Upper lobe of left lung (tissue), 6 donors: ENCODE data around the gene DPY19L2. TPM values are rescaled to one million over a fixed set of nuclear protein-coding genes. Genes with fewer than 3 reads are reported as not detected.
"Not testable (repeated sequence)": the region's sequence is repeated elsewhere in the genome, so short reads cannot be mapped to it uniquely, and the experiment has no call there.

Experiments
- ATAC-seq, 2 donors: fragments of 200-7000 bp; cut with Tn5 transposase; one replicate each; pipeline ENCODE4 v1.9.1; 2022; ENCODE audit warnings: mild to moderate bottlenecking in 2 of 2, moderate library complexity in 2 of 2; ENCODE audit not compliant: low FRiP score in 2 of 2
- DNase-seq, 2 donors: peaks; one replicate each; pipeline ENCODE4 v3.0.0-alpha.2; 2019 to 2020
- H3K27ac ChIP-seq, 4 donors: fragments of 200-600 bp; sonication (generic); one replicate each; pipeline ENCODE4 v1.5.1; 2016 to 2019
- H3K27me3 ChIP-seq, 4 donors: fragments of 200-600 bp; sonication (generic); one replicate each; pipeline ENCODE4 v1.5.1; 2017 to 2019
- H3K36me3 ChIP-seq, 4 donors: fragments of 200-600 bp; sonication (generic); one replicate each; pipeline ENCODE4 v1.5.1; 2016 to 2019
- H3K4me1 ChIP-seq, 4 donors: fragments of 200-600 bp; sonication (generic); one replicate each; pipeline ENCODE4 v1.5.1; 2018 to 2019
- H3K4me3 ChIP-seq, 4 donors: fragments of 200-600 bp; sonication (generic); one replicate each; pipeline ENCODE4 v1.5.1; 2017 to 2019; ENCODE audit warnings: mild to moderate bottlenecking in 2 of 4, moderate library complexity in 1 of 4
- H3K9me3 ChIP-seq, 4 donors: fragments of 200-600 bp; sonication (generic); one replicate each; pipeline ENCODE4 v1.5.1; 2018 to 2019
- CTCF ChIP-seq, 6 experiments: fragments of 450-650 bp in 4 of 6; fragments of 200-600 bp in 2 of 6; sonication (generic) in 2 of 6; IDR thresholded peaks; one replicate each; pipeline ENCODE4 v1.5.1; 2016 to 2019; ENCODE audit warnings: antibody characterized with exemption in 6 of 6
- EP300 ChIP-seq, 4 donors: sonication (generic); formaldehyde crosslinking; IDR thresholded peaks; one replicate each; pipeline ENCODE4 v1.5.1; 2017; ENCODE audit warnings: antibody characterized with exemption in 4 of 4, control low read depth in 2 of 4
- POLR2A ChIP-seq, 4 donors: fragments of 450-650 bp; IDR thresholded peaks; one replicate each; pipeline ENCODE4 v1.5.1; 2016 to 2017; ENCODE audit warnings: antibody characterized with exemption in 4 of 4, mild to moderate bottlenecking in 2 of 4
- POLR2AphosphoS5 ChIP-seq, 2 donors: sonication (generic); formaldehyde crosslinking; IDR thresholded peaks; one replicate each; pipeline ENCODE4 v1.5.1; 2017; ENCODE audit warnings: antibody characterized with exemption in 2 of 2
- WGBS, 2 donors: methylation state at CpG; one replicate each; pipeline ENCODE4 v1.1.5; 2017 to 2018; 5-methylcytosine and 5-hydroxymethylcytosine counted together
- total RNA-seq, 6 donors: library from RNA; depleted of rRNA in 4 of 6; stranded (reverse); fragments of >200 nt in 4 of 6; gene quantifications; one replicate each; pipeline versions ENCODE4 v1.1.0 to v1.2.1, GENCODE V29; 2016 to 2021
- donor health status: DM: no; HTN: no; CAD: no; lungs with moderate emphysema.
- donor health status: DM: no; HTN: yes; CAD: no; lungs with severe emphysema.

Gene DPY19L2
- total RNA-seq: 1 to 10 TPM in 5 of 6 donors, under 1 TPM in 1; 0.97 to 7.9 (median 2.7) TPM

DNA sequence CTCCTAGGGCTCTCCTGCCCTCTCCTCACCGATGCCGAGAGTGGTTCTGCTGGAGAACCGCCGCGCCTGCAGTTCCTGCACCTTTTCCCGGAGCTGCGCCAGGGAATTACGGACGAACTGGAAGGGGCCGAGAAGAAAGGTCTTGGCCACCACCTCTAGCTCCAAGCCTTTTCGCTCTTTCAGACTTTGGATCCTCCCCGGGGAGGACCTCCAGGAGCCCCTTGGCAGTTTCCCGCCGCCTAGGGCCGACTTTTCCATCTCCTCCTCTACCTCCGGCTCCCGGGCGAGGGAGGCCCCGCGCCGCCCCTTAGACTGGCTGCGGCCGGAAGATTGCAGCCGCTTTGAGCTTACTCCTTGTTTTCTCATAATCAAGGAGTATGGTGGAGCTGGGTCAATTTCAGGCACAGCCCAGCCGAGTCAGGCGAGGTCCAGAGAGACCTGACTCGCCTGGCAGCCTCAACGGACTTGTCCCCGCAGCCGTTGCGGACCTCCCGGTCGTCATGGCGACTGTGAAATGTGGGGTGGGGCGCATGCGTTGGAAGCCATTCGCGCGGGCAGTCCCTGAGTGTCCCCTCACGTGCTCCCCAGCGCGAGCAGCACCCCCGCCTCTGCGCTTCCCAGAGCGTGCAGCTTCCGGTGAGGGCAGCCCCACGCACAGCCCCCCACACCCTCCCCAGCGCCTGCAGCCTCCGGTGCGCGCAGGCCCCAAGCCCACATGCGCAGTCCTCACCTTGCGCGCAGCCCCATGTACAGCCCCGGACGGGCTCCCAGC lies at the start of gene DPY19L2:
Gene DPY19L2, minus strand, starts transcription at position 466 of the 772 bp plus-strand sequence. Its CDS starts 100 bp downstream, at position 366.
- WGBS, 2 donors: 1% methylated on average over 27 to 39 of the region's 56 CpGs
- Histone ChIP-seq H3K36me3 (no peaks in the 10 kb centered on the region), H3K27ac (peak within 1 kb of the TSS in 3 of 4 donors; percentile 13 to 67 (median 32)), H3K27me3 (no peaks in the 10 kb centered on the region), H3K4me3 (peak within 1 kb of the TSS; percentile 51 to 62 (median 59)), H3K9me3 (no peaks in the 10 kb centered on the region), H3K4me1 (peaks cover 0 to 15% (median 2%) of the 10 kb centered on the region in 4 donors)
- ATAC-seq (peak; percentile 69 to 73), DNase-seq (peak in 1 of 2 donors; percentile 26)
- TF ChIP-seq CTCF (IDR thresholded peaks at IDR 0.05): no peak
- no peak for TF ChIP-seq EP300 (IDR thresholded peaks at IDR 0.05)
- no peak for TF ChIP-seq POLR2A (IDR thresholded peaks at IDR 0.05)
- TF ChIP-seq POLR2AphosphoS5 (IDR thresholded peaks at IDR 0.05): no peak

GRCh38 chr12:63716891-63717290 lies 48.6 kb upstream of the DPY19L2 start:
- 89% methylated on average over 4 of the region's 4 CpGs for WGBS, 2 donors
- not testable (repeated sequence) for H3K4me3 ChIP-seq

GRCh38 chr12:63715107-63715625 lies 46.9 kb upstream of the DPY19L2 start:
- not testable (repeated sequence) for H3K27ac ChIP-seq, H3K4me3 ChIP-seq, H3K27me3 ChIP-seq, DNase-seq, H3K4me1 ChIP-seq, H3K36me3 ChIP-seq, ATAC-seq, H3K9me3 ChIP-seq
- 36 to 49% methylated on average over 3 of the region's 3 CpGs for WGBS, 2 donors

More at GRCh38 chr12:63716891-63717290, 48.6 kb upstream of the DPY19L2 start:
- H3K27me3 ChIP-seq, ATAC-seq, H3K9me3 ChIP-seq, H3K4me1 ChIP-seq, H3K27ac ChIP-seq, DNase-seq, H3K36me3 ChIP-seq: not testable (repeated sequence)

- WGBS, 2 donors: 90% methylated on average over 1 of the region's 1 CpG
- H3K36me3 ChIP-seq, ATAC-seq, H3K9me3 ChIP-seq, H3K4me3 ChIP-seq, DNase-seq, H3K27me3 ChIP-seq, H3K4me1 ChIP-seq, H3K27ac ChIP-seq: not testable (repeated sequence)
Observed at GRCh38 chr12:63714409-63714808, 46.1 kb upstream of the DPY19L2 start.

DNA sequence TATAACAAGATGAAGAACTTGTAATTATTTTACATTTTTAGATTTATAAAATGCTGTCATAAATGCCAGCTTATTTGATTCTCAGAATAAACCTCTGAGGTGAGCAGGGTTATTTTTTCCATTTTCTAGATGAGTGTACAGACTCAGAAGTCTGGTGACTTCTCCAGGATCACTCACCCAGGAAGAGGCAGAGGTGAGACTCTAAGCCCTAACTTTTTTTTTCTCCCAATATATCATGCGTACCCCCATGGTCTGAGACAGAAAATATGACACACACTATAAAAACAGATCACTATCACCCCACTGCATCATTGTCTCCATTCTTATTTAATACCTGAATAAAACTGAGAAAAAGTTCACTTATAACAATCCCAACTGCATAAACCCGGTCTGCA lies 45.4 kb upstream of the DPY19L2 start:
- not testable (repeated sequence) for H3K9me3 ChIP-seq, H3K27me3 ChIP-seq, H3K27ac ChIP-seq, H3K36me3 ChIP-seq, ATAC-seq, H3K4me1 ChIP-seq, DNase-seq, H3K4me3 ChIP-seq
- WGBS, 2 donors: 59 to 64% methylated on average over 2 of the region's 2 CpGs

DNA sequence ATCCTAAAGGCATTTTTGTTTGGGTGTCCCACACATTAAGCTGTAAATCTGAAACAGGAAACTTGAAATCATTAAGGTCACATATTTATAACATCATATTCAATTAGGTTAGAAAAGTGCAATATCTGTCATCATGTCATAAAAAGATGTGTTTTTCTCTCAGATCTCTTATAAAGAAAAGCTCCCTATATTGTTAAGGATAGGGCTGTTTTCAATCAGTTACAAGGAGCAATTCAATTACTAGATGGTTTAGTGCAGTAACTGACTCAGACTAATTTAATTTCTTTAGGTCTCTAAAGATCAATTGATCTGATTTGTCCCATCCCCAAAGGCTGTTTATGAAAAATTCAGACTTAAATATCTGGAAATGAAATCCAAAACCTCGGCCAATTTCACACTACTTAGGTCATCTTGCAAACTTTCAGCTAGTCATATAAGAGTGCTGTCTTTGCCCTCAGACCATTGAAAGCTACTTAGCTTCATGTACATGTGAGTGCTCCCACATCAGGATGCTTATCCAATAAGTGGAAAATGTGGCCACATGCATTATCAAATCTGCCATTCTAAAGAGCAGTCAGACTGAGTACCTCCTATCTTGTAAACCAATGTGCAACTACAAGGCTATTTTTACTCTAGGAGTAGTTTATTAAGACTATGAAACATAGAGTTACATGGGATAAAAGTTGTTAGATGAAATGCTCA lies 44.8 kb upstream of the DPY19L2 start:
- H3K36me3 ChIP-seq, H3K4me3 ChIP-seq, H3K27me3 ChIP-seq, H3K4me1 ChIP-seq, H3K9me3 ChIP-seq, ATAC-seq, H3K27ac ChIP-seq, DNase-seq: not testable (repeated sequence)
- WGBS, 2 donors: 88 to 93% methylated on average over 1 of the region's 1 CpG

GRCh38 chr12:63712376-63712974 lies 44.2 kb upstream of the DPY19L2 start:
- not testable (repeated sequence) for H3K36me3 ChIP-seq, H3K4me1 ChIP-seq, H3K27ac ChIP-seq, H3K27me3 ChIP-seq, H3K4me3 ChIP-seq, DNase-seq, H3K9me3 ChIP-seq, ATAC-seq
- 90 to 91% methylated on average over 2 of the region's 2 CpGs for WGBS, 2 donors

GRCh38 chr12:63711339-63711738 lies 43.0 kb upstream of the DPY19L2 start:
- not testable (repeated sequence) for H3K4me3 ChIP-seq, ATAC-seq, H3K36me3 ChIP-seq, DNase-seq, H3K27ac ChIP-seq, H3K4me1 ChIP-seq, H3K9me3 ChIP-seq, H3K27me3 ChIP-seq
- 91 to 98% methylated on average over 2 of the region's 2 CpGs for WGBS, 2 donors
